ENCODE data around the gene KRT85. TPM values are rescaled to one million over a fixed set of nuclear protein-coding genes. Genes with fewer than 3 reads are reported as not detected.

KRT85 gene
- total and polyA plus RNA-seq, 3 donors from 2014 or later = 0.71 to 1.5 (median 0.74) TPM

DNA sequence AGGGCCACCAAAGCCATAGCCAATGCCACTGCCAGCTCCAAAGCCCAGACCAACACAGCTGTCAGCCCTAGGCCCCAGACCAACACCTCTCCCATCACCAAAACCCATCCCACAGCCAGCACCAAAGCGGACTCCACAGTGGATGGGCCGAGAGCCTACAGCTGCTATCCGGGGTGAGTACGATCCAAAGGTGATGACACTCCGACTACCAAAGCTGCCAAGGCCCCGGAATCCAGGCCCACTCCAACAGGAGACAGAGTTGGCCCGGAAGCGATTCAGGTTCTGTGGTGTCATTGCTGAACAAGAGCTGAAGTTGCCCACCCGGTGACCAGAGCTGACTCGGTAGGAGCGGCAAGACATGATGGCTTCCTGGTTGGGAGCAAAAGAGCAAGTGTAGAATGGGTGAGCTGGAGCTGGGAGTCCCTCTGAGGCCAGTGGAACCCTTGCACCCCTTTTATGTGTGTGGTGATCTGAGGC, 18.0 kb upstream of the KRT85 start, which contains the start of gene KRT84:
TSS of gene KRT84 (minus strand) at position 427 of the 477 bp plus-strand sequence. CDS start at position 360, 67 bp downstream.
- intact Hi-C loops (cut with DNase I; ENCODE audit: low total_unique reads) = no loop called here

DNA sequence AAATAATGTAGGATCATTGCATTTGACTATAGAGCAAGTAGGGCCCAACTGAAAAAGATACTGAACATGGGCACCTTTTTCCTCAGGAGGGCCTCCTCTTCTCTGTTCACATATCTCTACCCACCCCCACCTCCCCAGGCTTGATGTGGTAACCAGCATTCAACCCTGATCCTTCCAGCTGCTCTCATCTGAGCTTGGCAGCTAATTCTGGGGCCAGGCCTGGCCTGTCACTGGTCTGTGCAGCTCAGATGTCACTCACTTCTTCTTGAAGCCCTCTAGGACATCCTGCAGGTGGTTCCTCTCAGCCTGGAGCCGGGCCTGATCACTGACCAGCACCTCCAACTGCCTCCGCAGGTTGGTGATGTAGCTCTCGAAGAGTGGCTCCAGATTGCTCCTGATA, 16.1 kb upstream of the KRT85 start:
- no peaks in the 10 kb centered on the region for H3K4me1 ChIP-seq
- no peaks in the 10 kb centered on the region for H3K27me3 ChIP-seq
- H3K4me3 ChIP-seq = no peak overlapping the region
- H3K27ac ChIP-seq = no peak overlapping the region
- DNase-seq = no peak
- intact Hi-C loops (cut with DNase I; ENCODE audit: low total_unique reads) = no loop called here
- no peak for TF ChIP-seq POLR2A (IDR thresholded peaks at IDR 0.05)
- TF ChIP-seq, protein P1, sequence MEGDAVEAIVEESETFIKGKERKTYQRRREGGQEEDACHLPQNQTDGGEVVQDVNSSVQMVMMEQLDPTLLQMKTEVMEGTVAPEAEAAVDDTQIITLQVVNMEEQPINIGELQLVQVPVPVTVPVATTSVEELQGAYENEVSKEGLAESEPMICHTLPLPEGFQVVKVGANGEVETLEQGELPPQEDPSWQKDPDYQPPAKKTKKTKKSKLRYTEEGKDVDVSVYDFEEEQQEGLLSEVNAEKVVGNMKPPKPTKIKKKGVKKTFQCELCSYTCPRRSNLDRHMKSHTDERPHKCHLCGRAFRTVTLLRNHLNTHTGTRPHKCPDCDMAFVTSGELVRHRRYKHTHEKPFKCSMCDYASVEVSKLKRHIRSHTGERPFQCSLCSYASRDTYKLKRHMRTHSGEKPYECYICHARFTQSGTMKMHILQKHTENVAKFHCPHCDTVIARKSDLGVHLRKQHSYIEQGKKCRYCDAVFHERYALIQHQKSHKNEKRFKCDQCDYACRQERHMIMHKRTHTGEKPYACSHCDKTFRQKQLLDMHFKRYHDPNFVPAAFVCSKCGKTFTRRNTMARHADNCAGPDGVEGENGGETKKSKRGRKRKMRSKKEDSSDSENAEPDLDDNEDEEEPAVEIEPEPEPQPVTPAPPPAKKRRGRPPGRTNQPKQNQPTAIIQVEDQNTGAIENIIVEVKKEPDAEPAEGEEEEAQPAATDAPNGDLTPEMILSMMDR (IDR thresholded peaks at IDR 0.05) = no peak
- 93 to 100% methylated on average over 2 to 3 of the region's 3 CpGs for WGBS, 2 donors
- no peaks in the 10 kb centered on the region for H3K9me3 ChIP-seq
- H3K36me3 ChIP-seq (ENCODE audit: low read depth, missing control alignments) = no peaks in the 10 kb centered on the region

More for the DNA sequence above, 18.0 kb upstream of the KRT85 start, which contains the start of gene KRT84:
- Histone ChIP-seq H3K4me1 (no peaks in the 10 kb centered on the region), H3K4me3 (no peak within 1 kb of the TSS), H3K36me3 (ENCODE audit: low read depth, missing control alignments) (no peaks in the 10 kb centered on the region), H3K27me3 (no peaks in the 10 kb centered on the region), H3K27ac (no peak within 1 kb of the TSS), H3K9me3 (no peaks in the 10 kb centered on the region)
- 95 to 100% methylated on average over 8 to 11 of the region's 11 CpGs for WGBS, 2 donors
- DNase-seq = no peak
- TF ChIP-seq, protein P1 (IDR thresholded peaks at IDR 0.05) = no peak
- no peak for TF ChIP-seq POLR2A (IDR thresholded peaks at IDR 0.05)

DNA sequence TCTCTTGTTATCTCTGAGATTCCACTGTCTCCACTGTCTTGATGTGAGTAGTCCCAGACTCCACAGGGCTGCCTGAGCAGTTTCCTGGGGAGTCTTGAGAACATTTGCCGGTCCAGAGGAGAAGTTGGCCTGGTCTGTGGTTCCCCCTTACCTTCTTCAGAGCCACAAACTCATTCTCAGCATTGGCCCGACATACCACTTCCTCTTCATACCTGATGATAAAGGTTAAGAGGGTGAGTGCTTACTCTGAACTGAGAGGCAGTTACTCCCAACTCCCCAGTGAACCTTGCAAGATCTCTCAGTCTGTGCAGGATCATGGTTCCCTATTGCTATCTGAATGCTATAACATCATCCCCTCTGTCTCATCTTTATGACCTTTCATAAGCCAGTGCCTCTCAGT, 15.6 kb upstream of the KRT85 start:
- TF ChIP-seq POLR2A (IDR thresholded peaks at IDR 0.05) = no peak
- TF ChIP-seq, protein P1 (IDR thresholded peaks at IDR 0.05) = no peak
- Histone ChIP-seq H3K27ac (no peak overlapping the region), H3K4me3 (no peak overlapping the region), H3K9me3 (no peaks in the 10 kb centered on the region), H3K4me1 (no peaks in the 10 kb centered on the region), H3K27me3 (no peaks in the 10 kb centered on the region), H3K36me3 (ENCODE audit: low read depth, missing control alignments) (no peaks in the 10 kb centered on the region)
- intact Hi-C loops (cut with DNase I; ENCODE audit: low total_unique reads) = no loop called here
- WGBS, 2 donors = 92 to 96% methylated on average over 2 of the region's 2 CpGs
- no peak for DNase-seq

DNA sequence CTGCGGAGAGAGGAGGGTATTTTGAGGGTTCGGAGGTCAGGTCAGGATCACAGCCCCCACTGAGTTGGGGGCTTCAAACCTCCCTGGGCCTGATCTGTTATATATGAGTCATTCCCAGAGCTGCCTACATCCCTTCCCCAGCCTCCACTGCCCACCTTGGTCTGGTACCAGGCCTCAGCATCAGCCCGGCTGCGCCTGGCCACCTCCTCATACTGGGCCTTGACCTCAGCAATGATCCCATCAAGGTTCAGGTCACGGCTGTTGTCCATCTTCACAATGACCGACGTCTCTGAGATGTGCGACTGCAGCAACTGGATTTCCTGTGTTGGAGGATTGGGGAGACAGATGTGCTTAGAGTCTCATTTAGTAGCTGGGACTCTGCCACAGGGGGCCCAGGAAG, 13.9 kb upstream of the KRT85 start:
- WGBS, 2 donors = 90 to 93% methylated on average over 7 to 8 of the region's 8 CpGs

More for the DNA sequence above, 13.9 kb upstream of the KRT85 start:
- intact Hi-C loops (cut with DNase I; ENCODE audit: low total_unique reads) = no loop called here
- Histone ChIP-seq H3K9me3 (no peaks in the 10 kb centered on the region), H3K4me3 (no peak overlapping the region), H3K4me1 (no peaks in the 10 kb centered on the region), H3K27me3 (no peaks in the 10 kb centered on the region), H3K27ac (no peak overlapping the region), H3K36me3 (ENCODE audit: low read depth, missing control alignments) (no peaks in the 10 kb centered on the region)
- TF ChIP-seq, protein P1 (IDR thresholded peaks at IDR 0.05) = no peak
- no peak for TF ChIP-seq POLR2A (IDR thresholded peaks at IDR 0.05)
- no peak for DNase-seq

Measured in testis (tissue), 3 donors.